ENCODE results near the gene TIMM23. TPM values are rescaled to one million over a fixed set of nuclear protein-coding genes. Genes with fewer than 3 reads are reported as not detected.

Gene TIMM23
- total RNA-seq, 1 experiment from 2014 or later, result 125 TPM

GRCh38 chr10:46012746-46013145 is 40.5 kb downstream of the TIMM23 start:
- DNase-seq (ENCODE audit: low spot score), result no peak
- Histone ChIP-seq H3K27me3 (replicated peaks; ENCODE audit: insufficient read depth, low read depth, low read length, poor library complexity) (no peaks in the 10 kb centered on the region), H3K27ac (ENCODE audit: low read depth, low read length, poor library complexity, severe bottlenecking) (no peak overlapping the region), H3K4me1 (ENCODE audit: insufficient read depth, low read length, poor library complexity, severe bottlenecking) (no peaks in the 10 kb centered on the region), H3K9me3 (ENCODE audit: low read depth, low read length, poor library complexity, severe bottlenecking) (no peaks in the 10 kb centered on the region), H3K36me3 (ENCODE audit: insufficient read depth, low read length, poor library complexity, severe bottlenecking) (peaks cover 50% of the 10 kb centered on the region), H3K4me3 (ENCODE audit: low read depth, low read length, poor library complexity, severe bottlenecking) (no peak overlapping the region)
- no TSS peak for BruUV-seq (replicated peaks)
- no peak for TF ChIP-seq CTCF (conservative IDR thresholded peaks at IDR 0.05; ENCODE audit: low read depth, low read length)
- no peak for TF ChIP-seq EZH2 (IDR thresholded peaks at IDR 0.05; ENCODE audit: borderline replicate concordance, low read depth, low read length, poor library complexity, severe bottlenecking)
- ChIA-PET POLR2A (ENCODE audit: low non-redundant PET) (no interaction called here), CTCF (no interaction called here)
- intact Hi-C loops (cut with micrococcal nuclease; ENCODE audit: unreplicated experiment), result no loop called here

- ChIA-PET POLR2A (ENCODE audit: low non-redundant PET) (no interaction called here), CTCF (no interaction called here)
- Histone ChIP-seq H3K9me3 (ENCODE audit: low read depth, low read length, poor library complexity, severe bottlenecking) (no peaks in the 10 kb centered on the region), H3K27ac (ENCODE audit: low read depth, low read length, poor library complexity, severe bottlenecking) (no peak overlapping the region), H3K4me3 (ENCODE audit: low read depth, low read length, poor library complexity, severe bottlenecking) (no peak overlapping the region), H3K4me1 (ENCODE audit: insufficient read depth, low read length, poor library complexity, severe bottlenecking) (no peaks in the 10 kb centered on the region), H3K27me3 (replicated peaks; ENCODE audit: insufficient read depth, low read depth, low read length, poor library complexity) (no peaks in the 10 kb centered on the region), H3K36me3 (ENCODE audit: insufficient read depth, low read length, poor library complexity, severe bottlenecking) (peaks cover 35% of the 10 kb centered on the region)
- DNase-seq (ENCODE audit: low spot score), result no peak
- intact Hi-C loops (cut with micrococcal nuclease; ENCODE audit: unreplicated experiment), result no loop called here
- TF ChIP-seq EZH2 (IDR thresholded peaks at IDR 0.05; ENCODE audit: borderline replicate concordance, low read depth, low read length, poor library complexity, severe bottlenecking) (no peak), CTCF (conservative IDR thresholded peaks at IDR 0.05; ENCODE audit: low read depth, low read length) (no peak)
- BruUV-seq (replicated peaks), result no TSS peak
Observed at GRCh38 chr10:46014206-46014605, 41.9 kb downstream of the TIMM23 start.

DNA sequence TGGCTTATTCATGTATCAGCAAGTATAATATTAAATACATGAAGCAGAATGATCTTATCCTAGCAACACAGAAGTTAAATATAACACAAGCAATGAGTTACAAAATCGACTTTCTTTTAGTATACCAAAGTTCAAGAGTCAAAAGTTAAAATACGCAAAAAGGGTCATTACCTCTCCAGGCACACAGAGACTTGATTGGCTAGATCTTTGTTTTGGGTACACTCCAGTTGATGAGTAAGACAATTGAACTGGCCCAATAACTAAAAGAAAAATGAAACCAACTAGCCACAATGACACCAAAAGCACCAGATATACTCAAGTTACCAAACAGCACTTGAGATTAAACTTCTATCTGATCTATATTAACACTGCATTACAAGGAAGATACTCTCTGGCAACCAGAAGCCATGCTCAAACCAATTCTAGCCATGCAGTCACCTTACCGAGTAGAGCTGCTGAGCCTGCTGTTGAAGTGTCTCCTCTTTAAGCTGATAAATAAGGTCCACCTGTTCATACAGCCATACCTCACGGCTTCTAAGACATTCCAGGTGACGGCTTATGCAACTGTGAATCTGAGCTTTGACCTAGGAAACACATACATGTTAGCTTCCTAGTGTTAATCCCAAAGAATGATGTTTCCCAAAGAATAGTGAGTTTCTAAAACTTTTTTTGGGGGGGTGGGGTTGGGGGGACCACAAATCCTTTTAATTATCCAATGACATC is 42.6 kb downstream of the TIMM23 start:
- CTCF ChIA-PET, result interaction anchor here (0.5 kb wide), 1 partner anchor 62 kb away, joined by 4 read pairs; no protein-coding TSS in a partner anchor
- Histone ChIP-seq H3K4me3 (ENCODE audit: low read depth, low read length, poor library complexity, severe bottlenecking) (no peak overlapping the region), H3K9me3 (ENCODE audit: low read depth, low read length, poor library complexity, severe bottlenecking) (no peaks in the 10 kb centered on the region), H3K27me3 (replicated peaks; ENCODE audit: insufficient read depth, low read depth, low read length, poor library complexity) (no peaks in the 10 kb centered on the region), H3K36me3 (ENCODE audit: insufficient read depth, low read length, poor library complexity, severe bottlenecking) (peaks cover 29% of the 10 kb centered on the region), H3K27ac (ENCODE audit: low read depth, low read length, poor library complexity, severe bottlenecking) (no peak overlapping the region), H3K4me1 (ENCODE audit: insufficient read depth, low read length, poor library complexity, severe bottlenecking) (no peaks in the 10 kb centered on the region)
- intact Hi-C loops (cut with micrococcal nuclease; ENCODE audit: unreplicated experiment), result no loop called here
- POLR2A ChIA-PET (ENCODE audit: low non-redundant PET), result no interaction called here
- BruUV-seq (replicated peaks), result no TSS peak
- TF ChIP-seq CTCF (conservative IDR thresholded peaks at IDR 0.05; ENCODE audit: low read depth, low read length), result no peak
- TF ChIP-seq EZH2 (IDR thresholded peaks at IDR 0.05; ENCODE audit: borderline replicate concordance, low read depth, low read length, poor library complexity, severe bottlenecking), result no peak
- no peak for DNase-seq (ENCODE audit: low spot score)

Data from A673 (cell line).